ENCODE results near the gene MTG2.
"Not testable (repeated sequence)": the region's sequence is repeated elsewhere in the genome, so short reads cannot be mapped to it uniquely, and the experiment has no call there.

The MTG2 gene

DNA sequence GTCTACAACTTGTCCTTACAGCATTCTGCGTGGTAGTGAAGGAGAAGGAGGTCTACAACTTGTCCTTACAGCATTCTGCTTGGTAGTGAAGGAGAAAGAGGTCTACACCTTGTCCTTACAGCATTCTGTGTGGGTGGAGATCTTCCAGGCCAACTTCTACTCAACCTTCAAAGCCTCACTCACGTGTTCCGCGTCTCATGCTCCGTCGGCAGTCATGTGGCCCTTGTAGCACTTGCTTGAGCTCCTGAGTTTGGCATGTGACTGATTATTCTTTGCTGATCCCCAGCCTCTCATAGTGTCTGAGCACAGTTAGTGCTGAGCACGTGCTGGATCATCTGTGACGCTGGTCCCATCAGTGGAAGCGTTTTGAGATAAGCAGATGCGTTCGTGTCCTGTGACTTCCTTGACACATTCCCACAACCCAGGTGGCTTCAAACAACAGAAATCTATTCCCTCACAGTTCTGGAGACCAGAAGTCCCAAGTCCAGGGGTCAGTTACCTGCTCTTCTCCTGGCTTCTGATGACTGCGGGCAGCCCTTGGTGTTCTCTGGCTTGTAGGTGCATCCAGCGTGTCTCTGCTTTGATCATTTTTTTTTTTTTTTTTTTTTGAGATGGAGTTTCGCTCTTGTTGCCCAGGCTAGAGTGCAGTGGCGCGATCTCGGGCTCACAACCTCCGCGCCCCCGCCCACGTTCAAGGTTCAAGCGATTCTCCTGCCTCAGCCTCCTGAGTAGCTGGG, 36.6 kb upstream of the MTG2 start:
- DNase-seq, result no peak

- no peak for DNase-seq
These were observed 35.7 kb upstream of the MTG2 start for GRCh38 chr20:62147125-62147524.

DNA sequence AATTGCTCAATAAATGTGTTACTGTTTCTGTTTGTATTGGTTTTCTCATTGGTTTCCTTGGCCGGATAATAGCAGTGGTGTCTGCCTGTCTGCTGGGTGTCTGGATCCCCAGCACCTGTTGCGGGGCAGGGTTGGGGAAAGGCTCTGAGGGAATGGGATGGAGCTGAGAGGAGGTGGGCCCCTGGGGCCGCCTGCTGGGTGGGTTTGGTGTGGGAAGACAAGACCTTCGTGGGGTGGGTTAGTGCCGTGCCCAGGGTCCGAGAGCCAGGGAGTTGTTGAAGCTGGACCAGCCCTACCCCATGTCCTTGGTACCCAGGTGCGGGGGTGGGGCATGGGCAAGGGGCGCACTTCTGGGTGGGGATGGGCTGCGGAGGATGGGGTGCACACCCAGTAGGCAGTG, 35.3 kb upstream of the MTG2 start:
- DNase-seq, result no peak

GRCh38 chr20:62148383-62148782, 34.4 kb upstream of the MTG2 start:
- not testable (repeated sequence) for DNase-seq

GRCh38 chr20:62148908-62149314, 33.9 kb upstream of the MTG2 start:
- DNase-seq, result peak; percentile 36 to 65

DNA sequence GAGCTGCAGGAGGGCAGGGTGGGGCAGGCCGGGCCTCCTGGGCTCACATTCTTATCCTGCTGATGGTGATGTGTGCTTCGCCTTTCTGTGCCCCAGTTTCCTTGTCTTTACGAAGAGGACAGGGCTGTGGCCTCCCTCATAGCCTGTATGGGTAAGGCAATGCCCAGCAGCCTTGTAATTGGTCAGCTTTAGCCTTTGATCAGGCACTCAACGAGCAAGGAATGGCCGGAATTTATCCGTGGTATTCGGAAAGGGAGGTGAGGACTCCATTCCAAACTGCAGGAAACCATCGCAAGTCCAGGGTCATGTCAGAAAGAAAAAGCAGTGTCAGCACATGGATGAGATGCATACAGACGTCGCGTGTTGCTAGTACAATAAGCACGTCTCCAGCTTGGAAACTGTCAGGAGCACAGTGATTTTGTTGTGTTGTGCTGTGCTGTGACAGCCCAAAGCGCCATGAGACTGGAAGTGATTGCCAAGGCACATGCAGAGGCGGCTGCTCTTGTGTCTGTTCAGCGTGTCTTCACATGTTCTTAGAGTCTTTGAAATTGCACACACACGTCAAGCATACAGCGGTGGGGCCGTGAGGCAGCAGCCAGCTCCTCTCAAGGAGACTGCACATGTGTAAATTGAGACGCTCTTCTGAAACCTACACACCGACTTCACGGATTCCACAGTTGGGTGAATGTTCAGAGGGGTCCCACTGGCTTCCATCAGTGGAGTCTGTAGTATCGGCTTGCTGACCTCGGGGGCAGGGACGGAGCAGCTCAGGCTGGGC, 33.1 kb upstream of the MTG2 start:
- DNase-seq, result no peak

DNA sequence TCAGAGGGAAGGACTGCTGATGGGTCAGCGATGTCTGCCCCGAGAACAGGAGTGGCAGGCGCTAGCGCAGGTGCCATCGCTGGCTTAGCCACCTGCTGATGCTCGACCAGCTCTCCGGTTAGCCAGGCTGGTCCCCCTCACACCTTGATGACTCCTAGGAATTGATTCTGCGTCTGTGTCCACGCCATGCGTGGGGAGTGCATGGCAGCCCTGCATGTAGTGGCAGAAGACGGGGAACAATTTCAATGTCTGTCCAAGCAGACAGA, 32.6 kb upstream of the MTG2 start:
- DNase-seq, result no peak

DNA sequence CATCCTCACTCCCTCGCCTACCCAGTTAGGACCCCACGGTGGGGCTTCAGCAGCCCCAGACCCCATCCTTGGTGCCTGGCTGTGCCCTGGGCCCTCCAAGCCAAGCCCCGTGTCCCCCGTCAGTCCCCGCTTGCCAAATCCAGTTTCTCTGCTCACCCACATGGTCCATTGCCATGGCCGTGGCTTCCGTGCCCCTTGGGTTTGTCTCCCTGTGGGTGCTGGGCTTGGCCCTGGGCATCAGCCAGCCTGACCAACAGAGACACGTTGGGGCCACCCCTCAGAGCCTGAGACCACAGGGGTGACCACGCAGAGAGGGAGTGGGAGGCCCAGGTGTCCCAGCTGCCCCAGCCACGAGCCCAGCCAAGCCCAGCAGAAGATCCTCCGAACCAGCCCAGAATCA, 31.6 kb upstream of the MTG2 start:
- no peak for DNase-seq

DNA sequence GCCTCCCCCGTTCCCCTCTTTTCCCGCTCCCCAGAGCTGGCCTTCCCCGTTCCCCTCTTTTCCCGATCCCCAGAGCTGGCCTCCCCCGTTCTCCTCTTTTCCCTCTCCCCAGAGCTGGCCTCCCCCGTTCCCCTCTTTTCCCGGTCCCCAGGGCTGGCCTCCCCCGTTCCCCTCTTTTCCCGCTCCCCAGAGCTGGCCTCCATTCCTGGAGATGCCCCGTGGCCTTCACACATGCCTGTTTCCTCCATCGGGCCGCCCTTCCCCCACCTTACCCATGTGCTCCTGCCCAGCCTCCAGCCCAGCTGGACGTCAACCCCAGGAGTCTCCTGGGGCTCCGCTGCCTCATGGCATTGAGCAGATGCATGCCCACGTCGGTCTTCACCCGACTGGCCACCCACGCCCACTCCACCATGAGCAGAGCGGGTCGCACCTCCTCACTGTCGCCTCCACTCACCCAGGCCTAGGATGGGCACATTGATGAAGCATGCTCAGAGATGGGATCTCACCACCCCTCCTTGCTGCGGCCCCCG, 30.9 kb upstream of the MTG2 start:
- no peak for DNase-seq

DNA sequence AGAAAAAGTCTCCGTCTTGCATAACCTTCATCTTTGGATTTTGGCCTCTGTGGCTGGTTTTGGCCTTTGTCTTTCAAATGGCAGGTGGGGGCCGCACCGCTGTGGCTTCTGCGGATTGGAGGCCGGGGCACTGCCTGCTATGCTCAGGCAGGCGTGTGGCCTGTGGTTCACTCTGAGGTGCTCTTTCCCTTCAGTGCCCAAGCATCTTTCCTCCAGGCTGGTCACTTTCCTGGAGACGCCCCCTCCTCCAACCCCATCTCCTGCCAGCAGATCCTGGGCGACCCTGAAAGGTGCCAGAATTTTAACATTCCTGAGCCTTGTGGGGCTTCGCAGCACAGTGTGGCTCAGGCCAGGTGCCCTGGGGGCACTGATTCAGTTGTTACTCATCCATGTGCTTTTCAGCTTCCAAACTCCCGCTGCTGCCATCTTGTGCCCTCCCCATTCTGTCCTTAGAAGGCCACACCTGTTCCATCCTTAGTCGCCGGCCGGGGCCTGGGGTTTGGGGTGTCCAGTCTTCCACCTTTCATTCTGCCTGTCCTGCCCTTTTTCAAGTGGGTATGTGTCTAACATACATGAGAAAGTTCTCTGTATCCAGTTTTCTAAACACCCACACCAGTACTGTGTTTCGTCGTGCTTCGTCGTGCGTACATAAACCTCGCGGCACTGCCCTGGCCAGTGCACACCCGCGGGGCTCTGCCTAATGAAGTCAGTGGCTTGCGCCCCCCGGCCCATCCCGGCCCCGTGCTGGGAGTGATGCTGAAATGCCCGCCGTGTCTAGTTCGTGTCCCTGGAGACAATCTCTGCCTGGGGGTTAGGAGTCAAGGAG, 27.2 kb upstream of the MTG2 start:
- DNase-seq, result no peak

DNA sequence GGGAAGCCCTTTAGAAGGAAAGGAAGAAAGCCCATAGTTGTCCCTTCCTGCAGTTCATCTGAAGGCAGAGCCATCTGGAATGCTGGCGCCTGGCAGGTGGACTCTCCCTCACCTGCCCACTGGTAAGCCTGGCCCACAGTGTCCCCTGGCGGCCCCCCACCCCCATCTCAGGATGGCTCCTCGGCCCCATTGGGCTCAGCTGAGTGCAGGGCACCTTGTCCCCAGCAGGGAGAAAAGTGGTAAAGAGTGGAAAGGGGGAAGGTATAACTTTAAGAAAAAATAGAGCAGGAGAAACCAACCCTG, 26.6 kb upstream of the MTG2 start:
- no peak for DNase-seq

DNA sequence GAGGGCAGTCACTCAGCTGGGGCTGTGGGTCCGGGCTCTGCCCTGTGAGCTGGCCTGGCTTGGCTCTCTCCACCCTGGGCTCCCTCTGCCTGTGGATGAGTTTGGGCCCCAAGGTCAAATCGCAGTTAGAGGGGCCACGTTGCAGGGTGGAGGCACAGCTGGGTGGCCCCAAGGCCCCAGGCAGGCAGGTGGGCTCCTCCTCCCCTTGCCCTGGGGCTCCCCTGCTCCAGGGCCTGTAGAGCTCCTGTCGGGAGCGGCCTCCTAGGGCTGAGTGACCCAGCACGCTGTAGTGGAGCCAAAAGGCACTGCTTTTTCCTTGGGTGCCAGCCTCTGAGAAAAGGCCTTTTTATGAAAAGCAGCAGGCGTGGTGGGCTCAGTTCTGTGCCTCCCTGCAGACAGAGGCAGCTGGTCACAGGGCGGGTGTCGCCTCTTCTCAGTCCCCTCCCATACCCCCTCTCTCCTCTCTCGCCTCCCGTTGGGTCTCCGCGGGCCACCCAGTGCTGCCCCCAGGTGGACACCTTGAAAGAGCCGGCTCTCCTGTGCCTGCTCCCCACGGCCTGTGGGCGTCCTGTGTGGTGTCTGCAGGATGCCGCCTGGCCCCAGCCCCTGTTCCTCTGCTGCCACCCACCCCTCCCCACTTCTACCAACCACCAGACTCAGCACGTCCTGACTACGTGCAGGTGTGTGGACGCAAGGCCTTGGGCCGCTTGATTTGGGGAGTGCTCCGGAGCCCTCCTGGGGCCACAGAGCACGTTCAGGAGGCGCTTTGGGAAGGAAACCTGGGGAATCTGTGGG, 26.0 kb upstream of the MTG2 start:
- DNase-seq, result peak; percentile 73

DNA sequence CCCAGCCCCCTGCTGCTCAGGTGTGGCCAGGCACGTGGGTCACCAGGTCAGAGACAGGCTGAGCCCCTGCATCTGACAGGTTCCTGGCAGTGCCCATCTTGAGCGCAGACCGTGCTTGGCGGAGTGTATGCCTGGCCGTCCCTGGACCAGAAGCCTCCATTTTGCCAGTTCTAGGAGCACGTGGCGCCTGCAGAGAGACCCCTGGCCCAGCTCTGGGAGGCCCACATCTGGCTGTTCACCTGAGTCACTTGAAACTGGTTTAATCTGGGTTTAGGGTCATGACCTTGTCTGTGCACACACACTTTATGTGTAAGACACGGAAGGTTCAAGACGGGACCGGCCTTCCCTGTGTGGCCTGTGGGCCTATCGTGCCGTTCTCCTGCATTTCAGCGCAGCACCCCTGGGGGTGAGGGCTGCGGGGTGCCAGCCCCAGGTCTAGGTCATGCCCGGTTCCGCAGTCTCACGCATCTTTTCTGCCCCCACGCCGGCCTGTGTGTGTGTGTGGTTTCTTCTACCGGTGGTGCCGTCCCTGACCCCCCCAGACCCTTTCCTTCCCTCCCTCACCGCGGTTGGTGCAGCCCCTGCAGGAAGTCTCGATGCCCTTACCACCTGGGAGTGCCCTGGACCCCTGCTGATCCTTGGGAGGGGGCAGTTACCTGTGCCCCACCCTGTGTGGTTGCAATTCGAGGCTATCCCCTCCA, 25.3 kb upstream of the MTG2 start:
- no peak for DNase-seq

DNA sequence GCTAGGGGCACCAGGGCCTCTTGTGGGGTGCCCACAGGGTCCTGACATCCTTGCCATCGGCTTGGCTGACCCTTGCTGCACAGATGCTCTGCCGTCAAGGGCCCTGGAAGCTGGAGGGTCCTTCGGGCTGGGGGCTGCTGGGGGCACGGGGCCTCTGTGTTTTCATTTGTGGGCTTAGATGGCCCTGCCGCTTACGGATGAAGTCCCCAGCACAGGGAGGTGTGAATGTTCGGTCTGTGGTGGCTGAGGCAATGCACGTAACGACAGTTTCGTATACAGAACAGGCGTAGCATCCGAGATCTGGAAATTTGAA, 24.8 kb upstream of the MTG2 start:
- no peak for DNase-seq

- DNase-seq, result no peak
These were observed 24.3 kb upstream of the MTG2 start for GRCh38 chr20:62158541-62158940.

DNA sequence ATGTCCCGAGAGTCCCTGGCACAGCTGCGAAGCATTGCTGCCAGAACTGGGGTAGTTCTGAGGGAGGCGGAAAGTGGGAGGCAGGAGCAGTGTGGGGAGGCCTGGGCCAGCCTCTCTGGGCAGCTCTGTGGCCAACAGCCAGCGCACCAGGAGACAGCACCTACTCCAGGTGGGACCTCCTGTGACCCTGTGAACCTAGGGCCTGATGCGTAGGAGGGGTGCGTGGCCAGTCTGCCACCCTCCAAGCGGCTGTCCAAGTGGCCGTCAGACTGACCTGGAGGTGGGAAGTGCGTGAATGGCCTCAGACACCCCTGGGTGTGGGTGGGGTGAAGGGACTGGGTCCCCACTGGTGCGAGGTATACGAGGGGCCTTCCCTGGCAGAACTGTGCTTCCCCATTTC, 23.8 kb upstream of the MTG2 start:
- no peak for DNase-seq

DNA sequence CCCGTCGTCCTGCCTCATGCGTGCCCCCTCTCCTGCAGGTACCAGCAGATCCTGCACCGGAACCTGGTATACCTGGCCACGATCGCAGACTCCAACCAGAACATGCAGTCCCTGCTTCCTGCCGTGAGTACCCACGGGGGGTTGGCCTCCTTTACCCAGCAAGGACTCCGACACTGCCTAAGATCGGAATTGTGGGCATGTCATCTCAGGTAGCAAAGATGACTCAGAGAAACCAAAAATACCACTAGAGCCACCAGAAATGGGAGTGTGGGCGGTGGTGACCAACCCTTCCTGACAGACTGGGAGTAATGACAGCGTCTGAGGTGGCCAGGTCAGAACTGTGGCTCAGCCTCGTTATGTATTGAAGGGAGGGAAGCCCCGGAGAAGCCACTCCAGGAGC, 23.0 kb upstream of the MTG2 start:
- no peak for DNase-seq

- no peak for DNase-seq
These were observed 22.6 kb upstream of the MTG2 start for GRCh38 chr20:62160253-62160652.

- no peak for DNase-seq
These were observed 22.0 kb upstream of the MTG2 start for GRCh38 chr20:62160876-62161275.

- no peak for DNase-seq
These were observed 21.5 kb upstream of the MTG2 start for GRCh38 chr20:62161347-62161746.

DNA sequence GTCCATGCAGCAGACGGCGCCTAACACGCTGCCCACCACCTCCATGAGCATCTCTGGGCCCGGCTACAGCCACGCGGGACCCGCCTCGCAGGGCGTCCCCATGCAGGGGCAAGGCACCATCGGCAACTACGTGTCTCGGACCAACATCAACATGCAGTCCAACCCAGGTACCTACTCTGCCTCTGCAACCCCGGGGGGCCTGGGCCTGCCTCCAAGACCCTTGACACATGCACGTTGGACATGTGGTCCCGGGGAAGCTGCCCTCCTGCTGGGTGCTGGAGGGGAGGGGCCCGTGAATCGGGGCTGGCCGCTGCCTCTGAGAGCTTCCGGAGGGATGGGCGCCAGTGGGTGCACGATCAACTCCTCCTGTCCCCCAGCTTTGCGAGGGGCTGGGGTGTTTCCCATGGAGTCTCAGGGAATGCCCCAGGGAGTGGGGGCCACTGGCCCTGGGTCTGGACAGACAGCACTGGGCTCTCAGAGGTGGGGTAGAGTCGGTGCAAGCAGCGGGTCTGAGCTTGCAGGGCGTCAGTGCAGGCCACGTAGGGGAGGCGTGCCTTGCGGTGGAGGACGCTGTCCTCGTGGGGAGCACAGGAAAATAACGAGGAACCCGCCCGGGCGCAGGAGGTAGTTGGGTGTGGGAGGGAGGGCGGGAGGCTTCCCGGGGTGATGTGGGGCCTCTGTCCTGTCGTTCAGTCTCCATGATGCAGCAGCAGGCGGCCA, 19.9 kb upstream of the MTG2 start:
- DNase-seq, result no peak

DNA sequence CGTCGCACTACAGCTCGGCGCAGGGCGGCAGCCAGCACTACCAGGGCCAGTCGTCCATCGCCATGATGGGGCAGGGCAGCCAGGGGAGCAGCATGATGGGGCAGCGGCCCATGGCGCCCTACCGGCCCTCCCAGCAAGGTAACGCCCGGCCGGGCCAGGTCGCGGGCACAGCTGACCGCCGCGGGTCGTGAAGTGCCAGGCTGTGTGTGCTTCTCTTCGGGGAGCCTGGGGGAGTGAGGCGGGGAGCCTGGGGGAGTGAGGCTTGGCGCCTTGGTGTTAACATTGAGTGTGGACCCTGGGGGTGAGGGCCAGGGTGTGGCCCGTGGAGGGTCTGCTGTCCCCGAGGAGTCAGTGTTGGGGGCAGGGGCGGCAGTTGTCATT, 19.4 kb upstream of the MTG2 start:
- no peak for DNase-seq

Measured in SHP77 (cell line).